HT1080 (cell line): Measurements from ENCODE around the gene ZNF491. TPM values are rescaled to one million over a fixed set of nuclear protein-coding genes. Genes with fewer than 3 reads are reported as not detected.
A peak's percentile ranks its signal among the peaks of the same experiment; 100 is the strongest.
"Not testable (repeated sequence)": the region's sequence is repeated elsewhere in the genome, so short reads cannot be mapped to it uniquely, and the experiment has no call there.

Experiments used
- DNase-seq: peaks from one replicate; pipeline ENCODE4 v3.0.0-alpha.2; 2015; ENCODE audit warnings: low read depth
- polyA plus RNA-seq, 2 experiments: library from polyadenylated mRNA; depleted of rRNA; stranded (reverse); fragments of >200 nt; gene quantifications; 2 replicates each; pipeline ENCODE4 v1.2.3, GENCODE V29; 2015
- total RNA-seq: library from RNA; depleted of rRNA; stranded (reverse); fragments of >200 nt; shearing (Covaris generic); gene quantifications from 2 replicates; pipeline ENCODE4 v1.2.3, GENCODE V29; 2014; rRNA removed

Gene ZNF491
- total RNA-seq, result 0.03 TPM in 1 of 2 replicates, not detected in the other
- 0.08 TPM in 1 of 2 replicates, not detected in the other for polyA plus RNA-seq (2015; cell fraction: cytosol; rRNA removed)
- 0.31 and 0.36 TPM in 2 replicates for polyA plus RNA-seq (2015; cell fraction: nucleus; rRNA removed)

- DNase-seq, result peak; percentile 47
Measured at GRCh38 chr19:11798391-11799330, at the start of gene ZNF491. TSS of gene ZNF491 (plus strand) at chr19:11798523. CDS start at chr19:11805954, 7,431 bp downstream.

DNA sequence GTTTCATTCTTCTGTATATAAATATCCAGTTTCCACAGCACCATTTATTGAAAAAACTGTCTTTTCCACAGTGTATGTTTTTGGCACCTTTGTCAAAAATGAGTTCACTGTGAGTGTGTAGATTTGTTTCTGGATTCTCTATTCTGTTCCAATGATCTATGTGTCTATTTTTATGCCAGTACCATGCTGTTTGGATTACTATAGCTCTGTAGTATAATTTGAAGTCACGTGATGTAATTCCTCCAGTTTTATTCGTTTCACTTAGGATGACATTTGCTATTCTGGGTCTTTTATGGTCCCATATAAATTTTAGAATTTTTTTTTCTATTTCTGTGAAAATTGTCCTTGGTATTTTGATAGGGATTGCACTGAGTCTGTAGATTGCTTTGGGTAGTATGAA lies 48.6 kb upstream of the ZNF491 start:
- no peak for DNase-seq

DNA sequence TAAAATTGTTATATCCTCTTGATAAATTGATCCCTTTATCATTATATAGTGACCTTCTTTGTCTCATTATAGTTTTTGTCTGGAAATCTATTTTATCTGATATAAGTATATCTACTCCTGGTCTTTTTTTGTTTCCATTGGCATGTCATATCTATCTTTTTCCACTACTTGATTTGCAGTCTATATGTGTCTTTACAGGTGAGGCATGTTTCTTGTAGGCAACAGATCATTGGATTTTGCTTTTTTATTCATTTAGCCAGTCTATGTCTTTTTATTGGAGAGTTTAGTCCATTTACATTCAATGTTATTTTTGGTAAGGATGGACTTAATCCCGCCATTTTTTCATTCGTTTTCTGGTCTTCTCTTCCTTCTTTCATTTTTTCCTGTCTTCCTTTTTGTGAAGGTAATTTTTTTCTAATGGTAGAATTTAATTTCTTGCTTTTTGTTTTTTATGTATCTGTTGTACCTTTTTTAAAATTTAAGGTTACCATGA lies 46.0 kb upstream of the ZNF491 start:
- no peak for DNase-seq

DNA sequence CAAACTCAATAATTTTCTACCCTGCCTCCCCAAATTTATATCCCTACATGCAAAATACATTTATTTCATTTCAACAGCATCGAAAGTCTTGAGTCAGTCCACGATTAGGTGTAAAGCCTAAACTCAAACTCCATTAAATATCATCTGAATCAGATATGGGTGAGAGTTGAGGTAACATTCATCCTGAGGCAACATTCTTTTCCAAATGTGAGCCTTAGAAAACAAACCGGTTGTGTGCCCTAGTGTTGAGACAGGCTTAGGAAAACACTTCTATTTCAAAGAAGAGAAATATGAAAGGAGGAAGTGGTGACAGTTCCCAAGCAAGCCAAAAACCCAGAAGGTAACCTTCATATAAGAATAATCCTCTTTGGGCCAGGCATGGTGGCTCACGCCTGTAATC lies 43.7 kb upstream of the ZNF491 start:
- DNase-seq, result no peak

- DNase-seq, result no peak
Measured at GRCh38 chr19:11756965-11757364, 41.4 kb upstream of the ZNF491 start.

DNA sequence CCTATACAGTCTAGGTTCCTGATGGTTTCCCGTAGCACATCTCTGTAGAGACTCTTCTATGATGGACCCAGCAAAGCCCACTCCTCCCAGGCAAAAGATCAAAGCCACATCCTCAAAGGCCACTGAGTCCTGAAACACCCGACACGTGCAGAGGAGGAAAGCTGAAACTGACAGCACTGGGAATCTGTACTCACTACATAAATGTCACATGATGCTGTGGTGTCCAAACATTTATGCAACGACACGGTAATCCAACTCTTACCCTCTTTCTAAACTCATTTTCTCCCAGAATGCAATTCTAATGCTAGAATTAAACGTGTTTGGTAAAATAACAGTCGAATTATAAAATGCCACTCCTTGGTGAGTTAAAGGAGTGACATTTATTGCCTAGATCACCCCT lies 38.5 kb upstream of the ZNF491 start:
- no peak for DNase-seq

GRCh38 chr19:11763117-11763516 lies 35.2 kb upstream of the ZNF491 start:
- no peak for DNase-seq

- no peak for DNase-seq
Measured at GRCh38 chr19:11763611-11764010, 34.7 kb upstream of the ZNF491 start.

- DNase-seq, result peak; percentile 92
Measured at GRCh38 chr19:11766597-11767591, 31.4 kb upstream of the ZNF491 start, which contains the start of gene ZNF441. TSS of gene ZNF441 (plus strand) at chr19:11767000. CDS start at chr19:11767194, 194 bp downstream.

DNA sequence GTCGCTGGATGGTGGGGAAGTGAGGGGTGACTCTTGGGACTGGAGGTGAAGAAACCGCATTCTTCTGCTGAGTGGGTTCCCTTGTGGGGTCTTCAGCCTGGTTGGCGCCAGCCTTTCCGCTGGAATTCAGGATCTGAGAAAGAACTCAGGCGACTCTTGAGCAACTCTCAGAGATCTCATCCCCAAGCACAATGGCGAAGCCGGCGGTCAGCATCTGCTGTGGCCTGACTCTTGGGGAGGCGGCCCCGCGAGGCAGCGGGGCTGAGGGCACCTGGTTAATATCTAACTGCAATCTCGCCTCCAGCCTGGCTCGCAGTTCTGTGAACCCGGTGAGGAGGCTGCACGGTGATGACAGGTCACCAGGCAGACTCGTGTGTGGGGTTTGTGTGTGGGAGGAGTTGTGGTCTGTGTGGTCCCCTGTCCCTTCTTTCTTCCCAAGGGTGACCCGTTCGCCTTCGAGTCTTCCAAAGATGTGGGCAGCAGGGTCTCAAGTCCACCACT lies 30.6 kb upstream of the ZNF491 start:
- DNase-seq, result peak; percentile 5

- DNase-seq, result no peak
Measured at GRCh38 chr19:11769995-11770394, 28.3 kb upstream of the ZNF491 start.

DNA sequence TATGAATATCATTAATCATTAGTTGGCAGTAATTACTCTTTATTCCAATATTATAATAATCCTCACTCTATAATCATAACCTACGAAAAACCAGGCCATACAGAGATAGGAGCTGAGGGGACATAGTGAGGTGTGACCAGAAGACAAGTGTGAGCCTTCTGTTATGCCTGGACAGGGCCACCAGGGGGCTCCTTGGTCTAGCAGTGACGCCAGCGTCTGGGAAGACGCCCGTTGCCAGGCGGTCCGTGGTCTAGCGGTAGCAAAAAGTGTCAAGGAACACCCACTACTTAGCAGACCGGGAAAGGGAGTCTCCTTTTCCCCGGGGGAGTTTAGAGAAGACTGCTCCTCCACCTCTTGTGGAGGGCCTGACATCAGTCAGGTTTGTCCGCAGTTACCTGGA lies 26.8 kb upstream of the ZNF491 start:
- DNase-seq, result not testable (repeated sequence)

GRCh38 chr19:11776669-11777068 lies 21.7 kb upstream of the ZNF491 start:
- not testable (repeated sequence) for DNase-seq

- no peak for DNase-seq
Measured at GRCh38 chr19:11780431-11781020, 17.8 kb upstream of the ZNF491 start.

- DNase-seq, result no peak
Measured at GRCh38 chr19:11781295-11782057, 16.8 kb upstream of the ZNF491 start.

DNA sequence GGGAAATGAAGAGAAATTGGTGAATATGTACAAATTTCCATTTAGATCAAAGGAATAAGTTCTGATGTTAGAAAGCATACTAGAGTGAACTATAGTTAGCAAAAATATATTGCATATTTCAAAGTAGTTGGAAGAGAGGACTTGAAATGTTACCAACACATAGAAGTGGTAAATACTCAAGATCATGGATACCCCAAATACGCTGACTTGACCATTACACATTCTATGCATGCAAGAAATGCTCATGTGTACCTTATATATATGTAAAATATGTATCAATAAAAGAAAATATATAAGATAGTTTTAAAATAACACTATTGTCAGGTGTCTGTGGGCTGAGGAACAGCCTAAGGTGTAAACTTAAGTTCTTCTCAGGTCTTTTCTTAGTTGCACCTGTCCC lies 14.6 kb upstream of the ZNF491 start:
- DNase-seq, result no peak

GRCh38 chr19:11784356-11784755 lies 14.0 kb upstream of the ZNF491 start:
- DNase-seq, result no peak

DNA sequence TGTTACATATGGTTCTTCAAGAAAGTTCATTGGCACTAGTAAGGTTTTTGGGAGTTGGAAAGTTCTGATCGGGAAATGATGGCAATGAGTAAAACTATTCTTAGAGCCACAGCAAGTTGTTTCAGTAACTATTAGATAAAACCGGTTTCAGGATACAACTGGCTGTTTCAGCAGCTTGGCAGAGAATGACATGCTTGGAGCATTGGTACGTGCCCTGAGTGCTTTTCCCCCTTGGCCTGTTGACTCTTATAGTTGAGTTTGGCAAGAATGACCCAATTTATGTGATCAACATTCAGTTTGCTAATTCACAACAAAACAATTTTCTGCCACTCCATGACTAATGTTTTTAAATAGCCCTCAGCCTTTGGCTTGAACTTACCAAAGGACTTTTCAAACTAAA lies 10.8 kb upstream of the ZNF491 start:
- no peak for DNase-seq

- DNase-seq, result no peak
Measured at GRCh38 chr19:11792942-11793341, 5.4 kb upstream of the ZNF491 start.

DNA sequence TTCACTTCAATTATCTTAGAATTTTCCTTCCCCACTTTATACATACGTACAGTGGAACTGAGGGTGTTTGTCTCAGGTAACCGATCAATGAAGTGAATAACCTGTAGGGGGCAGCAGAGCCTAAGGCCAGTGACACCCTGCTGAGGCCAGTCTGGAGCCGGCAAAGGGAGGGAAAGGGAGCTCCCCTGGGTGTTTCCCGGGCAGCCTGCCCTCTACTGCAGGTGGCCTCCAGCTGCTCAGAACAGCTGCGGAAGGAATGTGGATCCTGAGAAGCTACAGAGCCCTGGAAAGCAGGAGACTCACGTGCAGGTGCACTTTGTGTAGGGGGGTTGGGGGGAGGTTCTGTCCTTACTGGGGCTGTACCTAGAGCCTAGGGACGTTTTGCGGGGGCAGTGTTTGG lies 832 bp upstream of the ZNF491 start:
- DNase-seq, result peak; percentile 68
